ENCODE measurements around the gene CLIP2.

- TF ChIP-seq CTCF (conservative IDR thresholded peaks at IDR 0.05; ENCODE audit: low read length) (no peak), EZH2phosphoT487 (IDR thresholded peaks at IDR 0.05; ENCODE audit: borderline replicate concordance) (no peak)
These were observed 109.2 kb downstream of the CLIP2 start for GRCh38 chr7:74398426-74398825.

Data from Loucy (cell line).